ENCODE data around the gene POMGNT1. TPM values are rescaled to one million over a fixed set of nuclear protein-coding genes. Genes with fewer than 3 reads are reported as not detected.

POMGNT1 gene
- total and polyA plus RNA-seq, 2 donors (not counting 3 experiments of a cell fraction or from before 2014, with no cell fraction given) = 64.4 to 67.5 TPM

GRCh38 chr1:46171871-46172270 is 26.4 kb downstream of the POMGNT1 start:
- CTCF ChIA-PET = interaction anchor here (1.4 to 2.8 kb wide), 2 partner anchors 9 to 37 kb away, joined by 4 to 15 read pairs; no protein-coding TSS in a partner anchor
- H3K4me2 ChIP-seq (ENCODE audit: insufficient read depth, low read length) = no peak overlapping the region
- no peak overlapping the region for H3K4me3 ChIP-seq (replicated peaks in 1 of 3; ENCODE audit: insufficient read depth in 1 of 3, low read depth in 1 of 3, low read length in 3 of 3)
- FAIRE-seq (no peak), DNase-seq (ENCODE audit: low read depth, low spot score) (no peak)
- H3K9me1 ChIP-seq (replicated peaks; ENCODE audit: control insufficient read depth, extremely low read depth, insufficient read depth, low read length) = no peaks in the 10 kb centered on the region
- intact Hi-C loops (cut with micrococcal nuclease) (no loop called here), dilution Hi-C loops (cut with MboI; ENCODE audit: extremely low pct_ligation_motif_present, low sequenced_read_pairs) (no loop called here)
- H3K9me3 ChIP-seq (replicated peaks; ENCODE audit: control insufficient read depth, insufficient read depth, low read length) = no peaks in the 10 kb centered on the region
- H3K36me3 ChIP-seq (ENCODE audit: control insufficient read depth in 2 of 2, extremely low read depth in 1 of 2, insufficient read depth in 2 of 2, low read length in 2 of 2) = no peaks in the 10 kb centered on the region
- no peaks in the 10 kb centered on the region for H3K79me2 ChIP-seq (ENCODE audit: control insufficient read depth, insufficient read depth, low read length)
- H3K4me1 ChIP-seq (ENCODE audit: control insufficient read depth, extremely low read depth, insufficient read depth, low read length) = peaks cover 7% of the 10 kb centered on the region
- H3K9ac ChIP-seq (replicated peaks; ENCODE audit: extremely low read depth, insufficient read depth, low read length) = no peak overlapping the region
- BruUV-seq (replicated peaks) = no TSS peak
- no peak for TF ChIP-seq CTCF (IDR thresholded peaks at IDR 0.05; ENCODE audit: extremely low read depth in 1 of 2, insufficient read depth in 1 of 2, low read depth in 1 of 2, low read length in 2 of 2)
- TF ChIP-seq FOS (IDR thresholded peaks at IDR 0.05; ENCODE audit: borderline replicate concordance, insufficient read depth, low read length) = no peak
- no peak for TF ChIP-seq MYC (IDR thresholded peaks at IDR 0.05; ENCODE audit: low read depth, low read length)
- no peak for TF ChIP-seq EZH2 (IDR thresholded peaks at IDR 0.05; ENCODE audit: borderline replicate concordance, low read depth, low read length, severe bottlenecking)
- H4K20me1 ChIP-seq (replicated peaks; ENCODE audit: control insufficient read depth, extremely low read depth, insufficient read depth, low read length) = no peaks in the 10 kb centered on the region
- no peak overlapping the region for H3K27ac ChIP-seq (ENCODE audit: insufficient read depth, low read depth, low read length)
- H2AFZ ChIP-seq (ENCODE audit: low read depth, low read length) = no peak overlapping the region
- peaks cover 0 to 7% of the 10 kb centered on the region in 2 experiments for H3K27me3 ChIP-seq (ENCODE audit: control insufficient read depth in 2 of 2, insufficient read depth in 2 of 2, low read length in 2 of 2)
- POLR2A ChIA-PET = interaction anchor here (0.9 kb wide), 1 partner anchor 39 kb away, joined by 3 read pairs; the partner anchor contains the start of gene PIK3R3

- no TSS peak for BruUV-seq (replicated peaks)
- no peak overlapping the region for H3K4me2 ChIP-seq (ENCODE audit: insufficient read depth, low read length)
- H3K27me3 ChIP-seq (ENCODE audit: control insufficient read depth in 2 of 2, insufficient read depth in 2 of 2, low read length in 2 of 2) = peaks cover 0 to 7% of the 10 kb centered on the region in 2 experiments
- H3K9me3 ChIP-seq (replicated peaks; ENCODE audit: control insufficient read depth, insufficient read depth, low read length) = no peaks in the 10 kb centered on the region
- H3K79me2 ChIP-seq (ENCODE audit: control insufficient read depth, insufficient read depth, low read length) = no peaks in the 10 kb centered on the region
- ChIA-PET POLR2A (no interaction called here), CTCF (interaction anchor here (1.4 to 2.8 kb wide), 2 partner anchors 10 to 37 kb away, joined by 4 to 15 read pairs; no protein-coding TSS in a partner anchor)
- no peaks in the 10 kb centered on the region for H3K9me1 ChIP-seq (replicated peaks; ENCODE audit: control insufficient read depth, extremely low read depth, insufficient read depth, low read length)
- TF ChIP-seq POLR2AphosphoS5 (IDR thresholded peaks at IDR 0.05; ENCODE audit: insufficient read depth, low read depth, low read length) (no peak), MAX (IDR thresholded peaks at IDR 0.05; ENCODE audit: insufficient read depth, insufficient read length) (no peak), CTCF (IDR thresholded peaks at IDR 0.05; ENCODE audit: extremely low read depth in 1 of 2, insufficient read depth in 1 of 2, low read depth in 1 of 2, low read length in 2 of 2) (no peak), POLR2A (IDR thresholded peaks at IDR 0.05; ENCODE audit: low read depth, low read length) (no peak), FOS (IDR thresholded peaks at IDR 0.05; ENCODE audit: borderline replicate concordance, insufficient read depth, low read length) (no peak), JUN (IDR thresholded peaks at IDR 0.05; ENCODE audit: borderline replicate concordance, insufficient read depth, insufficient read length, low read depth) (no peak), EZH2 (IDR thresholded peaks at IDR 0.05; ENCODE audit: borderline replicate concordance, low read depth, low read length, severe bottlenecking) (no peak), MYC (IDR thresholded peaks at IDR 0.05; ENCODE audit: low read depth, low read length) (no peak), GATA2 (IDR thresholded peaks at IDR 0.05; ENCODE audit: insufficient read depth, insufficient read length, low read depth, low read length) (no peak)
- H3K4me3 ChIP-seq (replicated peaks in 1 of 3; ENCODE audit: insufficient read depth in 1 of 3, low read depth in 1 of 3, low read length in 3 of 3) = no peak overlapping the region
- dilution Hi-C loops (cut with MboI; ENCODE audit: extremely low pct_ligation_motif_present, low sequenced_read_pairs) = no loop called here
- intact Hi-C loops (cut with micrococcal nuclease) = no loop called here
- no peaks in the 10 kb centered on the region for H3K36me3 ChIP-seq (ENCODE audit: control insufficient read depth in 2 of 2, extremely low read depth in 1 of 2, insufficient read depth in 2 of 2, low read length in 2 of 2)
- H3K9ac ChIP-seq (replicated peaks; ENCODE audit: extremely low read depth, insufficient read depth, low read length) = no peak overlapping the region
- FAIRE-seq (peak; percentile 72), DNase-seq (ENCODE audit: low read depth, low spot score) (no peak)
- no peaks in the 10 kb centered on the region for H4K20me1 ChIP-seq (replicated peaks; ENCODE audit: control insufficient read depth, extremely low read depth, insufficient read depth, low read length)
- H3K4me1 ChIP-seq (ENCODE audit: control insufficient read depth, extremely low read depth, insufficient read depth, low read length) = peaks cover 11% of the 10 kb centered on the region
- H2AFZ ChIP-seq (ENCODE audit: low read depth, low read length) = peak overlapping the region; percentile 7
- H3K27ac ChIP-seq (ENCODE audit: insufficient read depth, low read depth, low read length) = no peak overlapping the region
These were observed 26.9 kb downstream of the POMGNT1 start for GRCh38 chr1:46171351-46171750.
